Activated naive CD4-positive, alpha-beta T cell treated with anti-CD3 and anti-CD28 coated beads, Interleukin-2, amount 50 U/mL, for 72 hours (primary cell): Measurements from ENCODE around the gene RPL39. TPM values are rescaled to one million over a fixed set of nuclear protein-coding genes. Genes with fewer than 3 reads are reported as not detected.
"Not testable (repeated sequence)": the region's sequence is repeated elsewhere in the genome, so short reads cannot be mapped to it uniquely, and the experiment has no call there.

Experiments
- ATAC-seq, 2 donors: fragments of 150-1000 bp; cut with Tn5 transposase; 2 replicates each; pipeline ENCODE4 v1.10.0; 2021; ENCODE audit warnings: mild to moderate bottlenecking in 2 of 2, moderate library complexity in 2 of 2
- DNase-seq, 2 donors: peaks; one replicate each; pipeline ENCODE4 v3.0.0; 2021 to 2022; ENCODE audit warnings: low spot score in 2 of 2
- H3K27ac Mint-ChIP-seq, 2 donors: one replicate each; pipeline ENCODE4 v1.8.0; 2022; ENCODE audit warnings: mild to moderate bottlenecking in 2 of 2, mixed read lengths in 2 of 2
- H3K36me3 Mint-ChIP-seq, 2 donors: one replicate each; pipeline ENCODE4 v1.8.0; 2022; ENCODE audit warnings: mixed read lengths in 2 of 2
- H3K9me3 Mint-ChIP-seq, 2 donors: one replicate each; pipeline ENCODE4 v1.8.0; 2022; ENCODE audit warnings: mixed read lengths in 2 of 2
- total RNA-seq, 2 donors: library from RNA; stranded (reverse); gene quantifications; one replicate each; pipeline ENCODE4 v1.2.3, GENCODE V29; 2022

RPL39 gene
- total RNA-seq, 2 donors from 2014 or later = 2,603 to 3,012 TPM

GRCh38 chrX:119775517-119776238 is 15.8 kb downstream of the RPL39 start:
- ATAC-seq = peak in 1 of 2 donors; percentile 19
- no peaks in the 10 kb centered on the region for H3K36me3 Mint-ChIP-seq
- H3K9me3 Mint-ChIP-seq = no peaks in the 10 kb centered on the region
- DNase-seq = no peak
- H3K27ac Mint-ChIP-seq = peak overlapping the region in 1 of 2 donors; percentile 76

GRCh38 chrX:119769388-119769787 is 22.0 kb downstream of the RPL39 start:
- not testable (repeated sequence) for H3K9me3 Mint-ChIP-seq, H3K36me3 Mint-ChIP-seq, DNase-seq, ATAC-seq, H3K27ac Mint-ChIP-seq

GRCh38 chrX:119768436-119768835 is 23.0 kb downstream of the RPL39 start:
- H3K27ac Mint-ChIP-seq, H3K9me3 Mint-ChIP-seq, ATAC-seq, H3K36me3 Mint-ChIP-seq, DNase-seq: not testable (repeated sequence)

- ATAC-seq (no peak), DNase-seq (no peak)
- Mint-ChIP-seq H3K36me3 (no peaks in the 10 kb centered on the region), H3K27ac (no peak overlapping the region), H3K9me3 (no peaks in the 10 kb centered on the region)
Observed at GRCh38 chrX:119763836-119764387, 27.5 kb downstream of the RPL39 start.

GRCh38 chrX:119763181-119763580 is 28.2 kb downstream of the RPL39 start:
- Mint-ChIP-seq H3K27ac (no peak overlapping the region), H3K36me3 (no peaks in the 10 kb centered on the region), H3K9me3 (no peaks in the 10 kb centered on the region)
- ATAC-seq (no peak), DNase-seq (no peak)

- ATAC-seq (no peak), DNase-seq (no peak)
- Mint-ChIP-seq H3K9me3 (no peaks in the 10 kb centered on the region), H3K27ac (no peak overlapping the region), H3K36me3 (no peaks in the 10 kb centered on the region)
Observed at GRCh38 chrX:119762718-119763117, 28.7 kb downstream of the RPL39 start.

- H3K36me3 Mint-ChIP-seq = no peaks in the 10 kb centered on the region
- DNase-seq (no peak), ATAC-seq (no peak)
- H3K9me3 Mint-ChIP-seq = no peaks in the 10 kb centered on the region
- no peak overlapping the region for H3K27ac Mint-ChIP-seq
Observed at GRCh38 chrX:119760026-119760877, 31.2 kb downstream of the RPL39 start.

- H3K9me3 Mint-ChIP-seq = no peaks in the 10 kb centered on the region
- no peak overlapping the region for H3K27ac Mint-ChIP-seq
- no peaks in the 10 kb centered on the region for H3K36me3 Mint-ChIP-seq
- DNase-seq (no peak), ATAC-seq (no peak)
Observed at GRCh38 chrX:119759248-119759766, 32.1 kb downstream of the RPL39 start.

- Mint-ChIP-seq H3K9me3 (no peaks in the 10 kb centered on the region), H3K27ac (no peak overlapping the region), H3K36me3 (no peaks in the 10 kb centered on the region)
- DNase-seq = peak; percentile 41 to 60
- peak; percentile 36 to 54 for ATAC-seq
Observed at GRCh38 chrX:119758731-119759247, 32.6 kb downstream of the RPL39 start.

- ATAC-seq (peak in 1 of 2 donors; percentile 23), DNase-seq (peak in 1 of 2 donors; percentile 14)
- H3K9me3 Mint-ChIP-seq = no peaks in the 10 kb centered on the region
- H3K36me3 Mint-ChIP-seq = no peaks in the 10 kb centered on the region
- peak within 1 kb of the TSS; percentile 84 to 90 for H3K27ac Mint-ChIP-seq
Observed at GRCh38 chrX:119757979-119758730, 33.3 kb downstream of the RPL39 start, which contains the start of gene SOWAHD. TSS of gene SOWAHD (plus strand) at chrX:119758588. CDS start at chrX:119758668, 80 bp downstream.

GRCh38 chrX:119757646-119757978 is 33.8 kb downstream of the RPL39 start:
- no peak for ATAC-seq
- no peaks in the 10 kb centered on the region for H3K36me3 Mint-ChIP-seq
- peak overlapping the region; percentile 84 to 90 for H3K27ac Mint-ChIP-seq
- no peaks in the 10 kb centered on the region for H3K9me3 Mint-ChIP-seq
- no peak for DNase-seq

- DNase-seq = no peak
- H3K27ac Mint-ChIP-seq = peak overlapping the region; percentile 84 to 95
- H3K9me3 Mint-ChIP-seq = no peaks in the 10 kb centered on the region
- no peaks in the 10 kb centered on the region for H3K36me3 Mint-ChIP-seq
- ATAC-seq = no peak
Observed at GRCh38 chrX:119756926-119757635, 34.3 kb downstream of the RPL39 start.

GRCh38 chrX:119755981-119756533 is 35.4 kb downstream of the RPL39 start:
- peak; percentile 79 to 81 for ATAC-seq
- peak; percentile 41 to 59 for DNase-seq
- Mint-ChIP-seq H3K36me3 (no peaks in the 10 kb centered on the region), H3K27ac (peak overlapping the region; percentile 84 to 95), H3K9me3 (no peaks in the 10 kb centered on the region)

GRCh38 chrX:119753639-119754257 is 37.7 kb downstream of the RPL39 start:
- ATAC-seq = peak; percentile 24
- DNase-seq = peak in 1 of 2 donors; percentile 64
- peak overlapping the region; percentile 81 to 84 for H3K27ac Mint-ChIP-seq
- no peaks in the 10 kb centered on the region for H3K36me3 Mint-ChIP-seq
- H3K9me3 Mint-ChIP-seq = no peaks in the 10 kb centered on the region

- Mint-ChIP-seq H3K36me3 (no peaks in the 10 kb centered on the region), H3K9me3 (no peaks in the 10 kb centered on the region), H3K27ac (peak overlapping the region; percentile 81 to 84)
- no peak for DNase-seq
- no peak for ATAC-seq
Observed at GRCh38 chrX:119753001-119753400, 38.4 kb downstream of the RPL39 start.
